DOHH2 (cell line): ENCODE data around the gene ACAD8.

ENCODE experiments used
- CTCF ChIP-seq: fragments of 200-600 bp; sonication (generic); IDR thresholded peaks from one replicate; pipeline ENCODE4 v1.5.1; 2014; ENCODE audit warnings: antibody characterized with exemption, mild to moderate bottlenecking, low read depth, low read length; ENCODE audit not compliant: poor library complexity, severe bottlenecking
- EZH2phosphoT487 ChIP-seq: fragments of 200-600 bp; sonication (generic); IDR thresholded peaks from 2 replicates; pipeline ENCODE4 v1.6.1; 2017; ENCODE audit warnings: borderline replicate concordance, mild to moderate bottlenecking, antibody characterized with exemption, low read length, moderate library complexity, mixed read lengths

- TF ChIP-seq EZH2phosphoT487, result no peak
- TF ChIP-seq CTCF, result no peak
Observed at GRCh38 chr11:134246678-134247077, 6.7 kb upstream of the ACAD8 start.
